Measurements from ENCODE around the gene CCDC121. TPM values are rescaled to one million over a fixed set of nuclear protein-coding genes. Genes with fewer than 3 reads are reported as not detected.

CCDC121 gene
- total RNA-seq, 4 donors from 2014 or later: 2.0 to 6.2 (median 4.6) TPM

DNA sequence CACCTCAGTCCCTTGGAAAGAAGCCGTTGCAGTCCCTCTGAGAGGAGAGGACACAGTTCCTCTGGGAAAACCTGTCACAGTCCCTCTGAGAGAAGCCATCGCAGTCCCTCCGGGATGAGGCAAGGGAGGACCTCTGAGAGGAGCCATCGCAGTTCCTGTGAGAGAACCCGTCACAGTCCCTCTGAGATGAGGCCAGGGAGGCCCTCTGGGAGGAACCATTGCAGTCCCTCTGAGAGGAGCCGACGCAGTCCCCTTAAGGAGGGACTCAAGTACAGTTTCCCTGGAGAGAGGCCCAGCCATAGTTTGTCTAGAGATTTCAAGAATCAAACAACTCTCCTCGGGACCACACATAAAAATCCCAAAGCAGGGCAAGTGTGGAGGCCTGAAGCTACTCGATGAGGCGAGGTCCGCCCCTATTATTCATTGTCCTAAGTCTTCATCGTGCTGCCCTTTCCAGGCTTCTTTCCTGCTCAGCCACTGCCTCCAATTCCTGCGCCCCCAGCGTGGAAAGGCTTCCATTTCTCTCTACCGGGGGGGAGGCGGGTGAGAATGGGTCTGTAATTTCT, 46.6 kb downstream of the CCDC121 start:
- peak overlapping the region; percentile 75 for H3K4me3 ChIP-seq (ENCODE audit: low read depth, poor library complexity, severe bottlenecking)
- intact Hi-C loops (cut with DNase I; ENCODE audit: low total_unique reads): no loop called here
- TF ChIP-seq, protein P1, sequence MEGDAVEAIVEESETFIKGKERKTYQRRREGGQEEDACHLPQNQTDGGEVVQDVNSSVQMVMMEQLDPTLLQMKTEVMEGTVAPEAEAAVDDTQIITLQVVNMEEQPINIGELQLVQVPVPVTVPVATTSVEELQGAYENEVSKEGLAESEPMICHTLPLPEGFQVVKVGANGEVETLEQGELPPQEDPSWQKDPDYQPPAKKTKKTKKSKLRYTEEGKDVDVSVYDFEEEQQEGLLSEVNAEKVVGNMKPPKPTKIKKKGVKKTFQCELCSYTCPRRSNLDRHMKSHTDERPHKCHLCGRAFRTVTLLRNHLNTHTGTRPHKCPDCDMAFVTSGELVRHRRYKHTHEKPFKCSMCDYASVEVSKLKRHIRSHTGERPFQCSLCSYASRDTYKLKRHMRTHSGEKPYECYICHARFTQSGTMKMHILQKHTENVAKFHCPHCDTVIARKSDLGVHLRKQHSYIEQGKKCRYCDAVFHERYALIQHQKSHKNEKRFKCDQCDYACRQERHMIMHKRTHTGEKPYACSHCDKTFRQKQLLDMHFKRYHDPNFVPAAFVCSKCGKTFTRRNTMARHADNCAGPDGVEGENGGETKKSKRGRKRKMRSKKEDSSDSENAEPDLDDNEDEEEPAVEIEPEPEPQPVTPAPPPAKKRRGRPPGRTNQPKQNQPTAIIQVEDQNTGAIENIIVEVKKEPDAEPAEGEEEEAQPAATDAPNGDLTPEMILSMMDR (IDR thresholded peaks at IDR 0.05): no peak
- no peak for TF ChIP-seq POLR2A (IDR thresholded peaks at IDR 0.05)
- DNase-seq (ENCODE audit: low spot score in 2 of 2): no peak
- 84 to 85% methylated on average over 14 to 16 of the region's 16 CpGs for WGBS, 2 donors

DNA sequence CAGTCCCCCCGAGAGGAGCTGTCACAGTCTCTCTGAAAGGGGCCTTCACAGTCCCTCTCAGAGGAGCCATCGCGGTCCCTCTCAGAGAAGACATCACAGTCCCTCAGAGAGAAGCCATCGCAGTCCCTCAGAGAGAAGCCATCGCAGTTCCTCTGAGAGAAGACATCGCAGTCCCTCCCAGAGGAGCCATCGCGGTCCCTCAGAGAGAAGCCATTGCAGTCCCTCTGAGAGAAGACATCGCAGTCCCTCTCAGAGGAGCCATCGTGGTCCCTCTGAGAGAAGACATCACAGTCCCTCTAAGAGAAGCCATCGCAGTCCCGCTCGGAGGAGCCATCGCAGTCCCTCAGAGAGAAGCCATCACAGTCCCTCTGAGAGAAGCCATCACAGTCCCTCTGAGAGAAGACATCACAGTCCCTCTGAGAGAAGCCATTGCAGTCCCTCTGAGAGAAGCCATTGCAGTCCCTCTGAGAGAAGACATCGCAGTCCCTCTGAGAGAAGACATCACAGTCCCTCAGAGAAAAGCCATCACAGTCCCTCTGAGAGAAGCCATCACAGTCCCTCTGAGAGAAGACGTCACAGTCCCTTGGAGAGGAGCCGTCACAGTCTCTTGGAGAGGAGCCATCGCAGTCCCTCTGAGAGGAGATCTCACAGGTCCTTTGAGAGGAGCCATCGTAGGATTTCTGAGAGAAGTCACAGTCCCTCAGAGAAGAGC, 47.2 kb downstream of the CCDC121 start:
- intact Hi-C loops (cut with DNase I; ENCODE audit: low total_unique reads): no loop called here

More for the DNA sequence above, 47.2 kb downstream of the CCDC121 start:
- DNase-seq (ENCODE audit: low spot score in 2 of 2): no peak
- TF ChIP-seq, protein P1 (IDR thresholded peaks at IDR 0.05): no peak
- H3K4me3 ChIP-seq (ENCODE audit: low read depth, poor library complexity, severe bottlenecking): no peak overlapping the region
- 94% methylated on average over 19 of the region's 19 CpGs for WGBS, 2 donors

Other genes with a start within 250 kb of the CCDC121 start
- gene ZNF513, start 248.3 kb downstream of the CCDC121 start, total RNA-seq: 10 to 100 TPM in 3 of 4 donors, 1 to 10 TPM in 1; 8.3 to 14.9 (median 11.5) TPM
- gene PPM1G, start 219.4 kb downstream of the CCDC121 start, total RNA-seq: 10 to 100 TPM; 40.2 to 50.3 (median 48.1) TPM
- gene NRBP1, start 200.4 kb downstream of the CCDC121 start, total RNA-seq: 10 to 100 TPM; 60.9 to 79.7 (median 68.3) TPM
- gene KRTCAP3, start 186.6 kb downstream of the CCDC121 start, total RNA-seq: 10 to 100 TPM; 22.2 to 28.0 (median 25.6) TPM
- gene IFT172, start 139.3 kb downstream of the CCDC121 start, total RNA-seq: 10 to 100 TPM; 13.2 to 18.8 (median 14.4) TPM
- gene FNDC4, start 133.8 kb downstream of the CCDC121 start, total RNA-seq: 1 to 10 TPM; 2.6 to 9.1 (median 5.0) TPM
- not detected for gene GCKR, start 132.2 kb downstream of the CCDC121 start, total RNA-seq
- 10 to 100 TPM in 2 of 4 donors, 1 to 10 TPM in 2; 3.5 to 17.6 (median 12.6) TPM for gene ZNF512, start 46.0 kb downstream of the CCDC121 start, total RNA-seq
- gene GPN1, start within 50 bp of the CCDC121 start, total RNA-seq: 10 to 100 TPM; 15.3 to 23.2 (median 21.2) TPM
- gene SUPT7L, start 34.6 kb upstream of the CCDC121 start, total RNA-seq: 10 to 100 TPM in 3 of 4 donors, 1 to 10 TPM in 1; 9.7 to 16.9 (median 14.9) TPM
- gene SLC4A1AP, start 34.9 kb upstream of the CCDC121 start, total RNA-seq: 10 to 100 TPM; 15.6 to 25.0 (median 22.1) TPM
- 10 to 100 TPM; 43.3 to 64.9 (median 54.5) TPM for gene MRPL33, start 142.7 kb upstream of the CCDC121 start, total RNA-seq

Data from lower leg skin (tissue), 4 donors.